ENCODE results near the gene EFCAB12. TPM values are rescaled to one million over a fixed set of nuclear protein-coding genes. Genes with fewer than 3 reads are reported as not detected.

EFCAB12 gene
- total and polyA plus RNA-seq, 2 of the 13 experiments (the other 11 are each of a cell fraction or from before 2014, with no cell fraction given), result 0.31 to 2.4 TPM

GRCh38 chr3:129399145-129399894, 29.1 kb downstream of the EFCAB12 start (continued):
- no peak for TF ChIP-seq GZF1 (CRISPR knock-in tag; IDR thresholded peaks at IDR 0.05)
- no peak for TF ChIP-seq SIX1 (CRISPR knock-in tag; IDR thresholded peaks at IDR 0.05; ENCODE audit: borderline replicate concordance)
- TF ChIP-seq GATAD1 (CRISPR knock-in tag; IDR thresholded peaks at IDR 0.05), result peak; percentile 90
- 0 out of 2 replicates have a peak, but pooled peaks have one; percentile 2 for TF ChIP-seq HNF4A (CRISPR knock-in tag; IDR thresholded peaks at IDR 0.05)
- TF ChIP-seq TRIM22 (IDR thresholded peaks at IDR 0.05), result no peak
- TF ChIP-seq ZNF672 (CRISPR knock-in tag; IDR thresholded peaks at IDR 0.05), result no peak
- no peak for TF ChIP-seq ZNF18 (CRISPR knock-in tag; IDR thresholded peaks at IDR 0.05; ENCODE audit: insufficient replicate concordance)
- TF ChIP-seq UBTF (CRISPR knock-in tag; IDR thresholded peaks at IDR 0.05), result no peak
- TF ChIP-seq ATAD3A (CRISPR knock-in tag; IDR thresholded peaks at IDR 0.05), result no peak
- TF ChIP-seq HOXD1 (CRISPR knock-in tag; IDR thresholded peaks at IDR 0.05), result no peak
- TF ChIP-seq SMAD1 (CRISPR knock-in tag; IDR thresholded peaks at IDR 0.05; ENCODE audit: borderline replicate concordance, low read depth), result no peak
- no peak for TF ChIP-seq MAZ (IDR thresholded peaks at IDR 0.05; ENCODE audit: borderline replicate concordance, low read depth, low read length)
- TF ChIP-seq MAZ (CRISPR knock-in tag; IDR thresholded peaks at IDR 0.05; ENCODE audit: low read depth), result peak; percentile 65
- TF ChIP-seq ZNF720 (CRISPR knock-in tag; IDR thresholded peaks at IDR 0.05), result no peak
- no peak for TF ChIP-seq NFYB (CRISPR knock-in tag; IDR thresholded peaks at IDR 0.05)
- TF ChIP-seq POLR2A (IDR thresholded peaks at IDR 0.05; ENCODE audit: insufficient read depth in 1 of 2, low read depth in 2 of 2, low read length in 2 of 2), result no peak
- no peak for TF ChIP-seq ZNF652 (CRISPR knock-in tag; IDR thresholded peaks at IDR 0.05; ENCODE audit: borderline replicate concordance, low read depth)
- TF ChIP-seq IKZF5 (CRISPR knock-in tag; IDR thresholded peaks at IDR 0.05), result peak; percentile 74; the same call in 1 of the 2 replicates
- 0 out of 2 replicates have a peak, but pooled peaks have one; percentile 2 for TF ChIP-seq SIN3A (IDR thresholded peaks at IDR 0.05; ENCODE audit: borderline replicate concordance, low read depth, low read length)

Measured in HepG2 (cell line).